ENCODE results near the gene NPPB.

Gene NPPB

DNA sequence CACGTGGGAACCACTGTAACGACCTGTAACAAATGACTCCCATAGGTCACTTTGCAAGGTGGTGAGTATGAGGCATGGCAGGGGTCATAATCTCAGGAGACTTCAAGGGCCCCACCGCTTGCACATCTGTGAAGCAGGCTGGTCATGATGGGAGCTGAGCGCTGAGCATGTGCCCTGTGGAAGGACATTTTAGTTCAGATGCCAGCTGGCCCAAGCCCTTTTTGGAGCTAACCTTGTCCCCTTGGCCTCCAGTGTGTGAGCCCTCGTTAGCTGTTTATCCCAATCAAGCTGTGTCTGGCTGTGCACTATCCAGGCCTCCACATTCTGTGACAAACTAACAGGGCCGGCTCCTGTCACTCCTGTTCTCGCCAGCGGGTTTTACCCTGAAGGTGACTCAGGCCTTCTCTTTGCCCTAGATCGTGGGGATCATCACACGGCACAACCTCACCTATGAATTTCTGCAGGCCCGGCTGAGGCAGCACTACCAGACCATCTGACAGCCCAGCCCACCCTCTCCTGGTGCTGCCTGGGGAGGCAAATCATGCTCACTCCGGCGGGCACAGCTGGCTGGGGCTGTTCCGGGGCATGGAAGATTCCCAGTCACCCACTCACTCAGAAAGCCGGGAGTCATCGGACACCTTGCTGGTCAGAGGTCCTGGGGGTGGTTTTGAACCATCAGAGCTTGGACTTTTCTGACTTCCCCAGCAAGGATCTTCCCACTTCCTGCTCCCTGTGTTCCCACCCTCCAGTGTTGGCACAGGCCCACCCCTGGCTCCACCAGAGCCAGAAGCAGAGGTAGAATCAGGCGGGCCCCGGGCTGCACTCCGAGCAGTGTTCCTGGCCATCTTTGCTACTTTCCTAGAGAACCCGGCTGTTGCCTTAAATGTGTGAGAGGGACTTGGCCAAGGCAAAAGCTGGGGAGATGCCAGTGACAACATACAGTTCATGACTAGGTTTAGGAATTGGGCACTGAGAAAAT, 18.7 kb downstream of the NPPB start:
- no peaks in the 10 kb centered on the region for H3K4me1 ChIP-seq (ENCODE audit: insufficient read depth, low read length)
- no peak overlapping the region for H3K4me3 ChIP-seq (ENCODE audit: low read length)
- no peak overlapping the region for H3K9ac ChIP-seq (ENCODE audit: low read depth, low read length)
- H3K36me3 ChIP-seq (ENCODE audit: insufficient read depth, low read length), result peaks cover 93% of the 10 kb centered on the region
- no peaks in the 10 kb centered on the region for H3K27me3 ChIP-seq (ENCODE audit: insufficient read depth, low read length)
- 95% methylated on average over 20 of the region's 20 CpGs for WGBS
- H3K9me3 ChIP-seq (ENCODE audit: insufficient read depth, low read depth, low read length), result no peaks in the 10 kb centered on the region
- no peak overlapping the region for H3K27ac ChIP-seq (ENCODE audit: low read depth, low read length)

DNA sequence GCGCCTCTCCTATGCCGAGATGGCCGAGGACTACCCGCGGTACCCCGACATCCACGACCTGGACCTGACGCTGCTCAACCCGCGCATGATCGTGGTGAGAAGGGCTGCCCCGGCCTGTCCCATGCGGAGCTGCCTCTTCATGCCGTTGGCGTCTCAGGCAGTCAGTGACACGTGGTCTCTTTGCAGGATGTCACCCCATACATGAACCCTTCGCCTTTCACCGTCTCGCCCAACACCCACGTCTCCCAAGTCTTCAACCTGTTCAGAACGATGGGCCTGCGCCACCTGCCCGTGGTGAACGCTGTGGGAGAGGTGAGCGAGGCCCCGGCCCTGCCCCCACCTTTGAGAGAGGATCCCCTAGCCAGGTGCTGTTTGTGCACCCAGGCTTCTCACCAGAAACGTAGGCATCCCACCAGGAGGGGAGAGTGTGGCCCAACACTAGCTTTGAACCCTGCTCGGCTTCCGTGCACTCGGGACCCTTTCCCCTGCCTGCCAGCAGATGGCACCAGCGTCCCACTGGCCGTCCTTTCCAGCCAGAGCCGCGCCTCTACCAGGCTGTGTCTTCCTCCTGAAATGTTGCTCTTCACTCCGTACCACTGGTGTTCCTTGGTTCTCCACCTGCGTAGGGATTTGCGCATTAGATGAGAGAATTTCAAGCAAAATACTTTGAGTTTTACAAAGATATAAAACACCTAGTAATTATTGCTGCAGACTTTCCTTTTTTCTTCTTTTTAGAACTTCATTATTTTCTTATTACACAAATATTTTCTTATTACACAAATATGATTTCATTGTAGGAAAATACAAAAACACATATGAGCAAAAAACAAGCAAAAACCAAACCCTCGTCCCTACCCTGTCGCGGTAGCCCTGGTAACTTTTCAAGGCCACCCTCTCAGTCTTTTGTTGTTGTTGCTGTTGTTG, 20.1 kb downstream of the NPPB start:
- Histone ChIP-seq H3K4me3 (ENCODE audit: low read length) (no peak overlapping the region), H3K36me3 (ENCODE audit: insufficient read depth, low read length) (peaks cover 93% of the 10 kb centered on the region), H3K4me1 (ENCODE audit: insufficient read depth, low read length) (no peaks in the 10 kb centered on the region), H3K9me3 (ENCODE audit: insufficient read depth, low read depth, low read length) (no peaks in the 10 kb centered on the region), H3K9ac (ENCODE audit: low read depth, low read length) (no peak overlapping the region), H3K27me3 (ENCODE audit: insufficient read depth, low read length) (no peaks in the 10 kb centered on the region), H3K27ac (ENCODE audit: low read depth, low read length) (no peak overlapping the region)
- 77% methylated on average over 40 of the region's 40 CpGs for WGBS

DNA sequence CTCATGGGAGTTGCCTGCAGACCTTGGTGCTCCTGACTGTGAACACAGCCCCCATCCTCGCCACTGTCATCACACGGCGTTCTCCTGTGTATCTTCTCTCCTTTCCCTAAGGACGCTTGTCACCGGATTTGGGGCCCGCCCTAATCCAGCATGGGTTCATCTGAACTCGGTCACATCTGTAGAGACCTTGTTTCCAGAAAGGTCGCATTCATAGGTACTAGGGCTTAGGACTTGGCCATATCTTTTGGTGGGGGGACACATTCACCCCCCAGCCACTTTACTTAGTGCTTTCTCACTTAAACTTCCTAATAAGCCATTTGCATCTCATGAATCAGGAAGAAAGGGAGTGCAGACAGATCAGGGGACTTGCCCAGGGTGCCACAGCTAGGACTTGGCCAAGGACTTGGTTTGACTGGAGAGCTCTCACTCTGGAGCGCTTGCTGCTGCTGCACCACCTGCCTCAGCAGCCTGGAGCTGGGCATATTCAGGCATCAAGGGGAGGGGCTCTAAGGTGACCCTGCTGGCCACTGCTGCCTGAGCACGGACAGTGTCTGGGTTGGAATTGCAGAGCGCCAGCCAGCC, 20.9 kb downstream of the NPPB start:
- no peak overlapping the region for H3K9ac ChIP-seq (ENCODE audit: low read depth, low read length)
- WGBS, result 95% methylated on average over 11 of the region's 11 CpGs
- no peaks in the 10 kb centered on the region for H3K27me3 ChIP-seq (ENCODE audit: insufficient read depth, low read length)
- H3K36me3 ChIP-seq (ENCODE audit: insufficient read depth, low read length), result peaks cover 99% of the 10 kb centered on the region
- no peaks in the 10 kb centered on the region for H3K4me1 ChIP-seq (ENCODE audit: insufficient read depth, low read length)
- H3K9me3 ChIP-seq (ENCODE audit: insufficient read depth, low read depth, low read length), result no peaks in the 10 kb centered on the region
- H3K27ac ChIP-seq (ENCODE audit: low read depth, low read length), result no peak overlapping the region
- H3K4me3 ChIP-seq (ENCODE audit: low read length), result no peak overlapping the region

DNA sequence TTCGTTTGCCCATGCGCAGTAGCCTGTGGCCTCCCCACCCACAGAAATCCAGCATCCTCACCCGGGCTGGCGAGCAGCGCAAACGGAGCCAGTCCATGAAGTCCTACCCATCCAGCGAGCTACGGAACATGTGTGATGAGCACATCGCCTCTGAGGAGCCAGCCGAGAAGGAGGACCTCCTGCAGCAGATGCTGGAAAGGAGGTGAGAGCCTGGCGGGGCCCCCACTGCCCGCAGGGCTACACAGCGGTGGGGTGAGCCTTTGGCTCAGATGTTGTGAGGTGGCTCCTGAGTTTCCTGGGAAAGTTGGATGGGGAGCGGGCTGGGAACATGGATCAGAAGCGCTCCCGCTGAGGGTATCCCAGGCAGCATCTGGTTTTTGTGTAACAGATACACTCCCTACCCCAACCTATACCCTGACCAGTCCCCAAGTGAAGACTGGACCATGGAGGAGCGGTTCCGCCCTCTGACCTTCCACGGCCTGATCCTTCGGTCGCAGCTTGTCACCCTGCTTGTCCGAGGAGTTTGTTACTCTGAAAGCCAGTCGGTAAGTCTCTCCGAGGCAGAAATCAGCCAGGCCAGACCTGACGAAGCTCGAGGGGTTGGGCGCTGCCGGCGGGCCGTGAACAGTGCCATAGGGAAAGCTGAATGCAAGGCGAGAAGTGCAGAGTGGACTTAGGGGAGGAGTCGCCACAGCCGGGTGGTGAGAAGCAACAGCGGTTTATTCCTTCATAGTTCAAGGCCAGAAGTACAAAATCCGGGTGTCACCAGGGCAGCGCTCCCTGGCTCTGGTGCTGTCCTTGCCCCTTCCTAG, 21.6 kb downstream of the NPPB start:
- WGBS, result 95% methylated on average over 36 of the region's 36 CpGs
- no peaks in the 10 kb centered on the region for H3K9me3 ChIP-seq (ENCODE audit: insufficient read depth, low read depth, low read length)
- H3K27me3 ChIP-seq (ENCODE audit: insufficient read depth, low read length), result no peaks in the 10 kb centered on the region
- peaks cover 99% of the 10 kb centered on the region for H3K36me3 ChIP-seq (ENCODE audit: insufficient read depth, low read length)
- no peak overlapping the region for H3K4me3 ChIP-seq (ENCODE audit: low read length)
- no peak overlapping the region for H3K27ac ChIP-seq (ENCODE audit: low read depth, low read length)
- H3K4me1 ChIP-seq (ENCODE audit: insufficient read depth, low read length), result no peaks in the 10 kb centered on the region
- H3K9ac ChIP-seq (ENCODE audit: low read depth, low read length), result no peak overlapping the region

DNA sequence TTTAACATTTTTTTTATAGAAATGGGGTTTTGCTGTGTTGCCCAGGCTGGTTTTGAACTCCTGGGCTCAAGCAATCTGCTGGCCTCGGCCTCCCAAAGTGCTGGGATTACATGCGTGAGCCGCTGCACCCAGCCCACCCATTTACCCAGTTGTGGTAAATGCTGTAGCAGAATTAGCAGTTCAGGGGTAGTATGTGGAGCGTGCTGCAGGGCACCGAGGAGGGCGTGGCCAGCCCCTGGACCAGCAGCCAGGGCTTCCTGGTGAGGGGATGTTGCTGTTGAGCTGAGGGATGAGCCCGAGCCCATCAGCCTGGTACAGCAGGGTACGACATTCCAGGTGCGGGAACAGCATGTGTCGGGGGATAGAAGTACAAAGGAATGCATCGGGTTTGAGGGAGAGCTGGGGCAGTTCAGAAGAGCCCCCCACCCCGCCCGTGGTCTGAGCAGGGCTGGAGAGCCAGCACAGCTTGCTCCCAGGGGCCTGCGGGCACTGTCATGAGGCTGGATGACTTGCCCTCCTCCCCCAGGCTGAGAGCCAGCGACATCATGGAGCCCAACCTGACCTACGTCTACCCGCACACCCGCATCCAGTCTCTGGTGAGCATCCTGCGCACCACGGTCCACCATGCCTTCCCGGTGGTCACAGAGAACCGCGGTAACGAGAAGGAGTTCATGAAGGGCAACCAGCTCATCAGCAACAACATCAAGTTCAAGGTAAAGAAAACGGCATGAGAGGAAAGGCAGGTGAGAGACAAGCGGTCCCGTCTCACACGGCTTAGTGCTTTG, 23.1 kb downstream of the NPPB start:
- Histone ChIP-seq H3K4me1 (ENCODE audit: insufficient read depth, low read length) (no peaks in the 10 kb centered on the region), H3K27me3 (ENCODE audit: insufficient read depth, low read length) (no peaks in the 10 kb centered on the region), H3K9ac (ENCODE audit: low read depth, low read length) (no peak overlapping the region), H3K36me3 (ENCODE audit: insufficient read depth, low read length) (peaks cover 97% of the 10 kb centered on the region), H3K27ac (ENCODE audit: low read depth, low read length) (no peak overlapping the region), H3K4me3 (ENCODE audit: low read length) (no peak overlapping the region), H3K9me3 (ENCODE audit: insufficient read depth, low read depth, low read length) (no peaks in the 10 kb centered on the region)
- 96% methylated on average over 28 of the region's 28 CpGs for WGBS

- H3K9me3 ChIP-seq (ENCODE audit: insufficient read depth, low read depth, low read length), result no peaks in the 10 kb centered on the region
- no peak overlapping the region for H3K27ac ChIP-seq (ENCODE audit: low read depth, low read length)
- H3K36me3 ChIP-seq (ENCODE audit: insufficient read depth, low read length), result peaks cover 97% of the 10 kb centered on the region
- H3K4me1 ChIP-seq (ENCODE audit: insufficient read depth, low read length), result no peaks in the 10 kb centered on the region
- H3K27me3 ChIP-seq (ENCODE audit: insufficient read depth, low read length), result no peaks in the 10 kb centered on the region
- H3K4me3 ChIP-seq (ENCODE audit: low read length), result no peak overlapping the region
- 96% methylated on average over 13 of the region's 13 CpGs for WGBS
- no peak overlapping the region for H3K9ac ChIP-seq (ENCODE audit: low read depth, low read length)
Measured at GRCh38 chr1:11833900-11834299, 24.8 kb downstream of the NPPB start.

DNA sequence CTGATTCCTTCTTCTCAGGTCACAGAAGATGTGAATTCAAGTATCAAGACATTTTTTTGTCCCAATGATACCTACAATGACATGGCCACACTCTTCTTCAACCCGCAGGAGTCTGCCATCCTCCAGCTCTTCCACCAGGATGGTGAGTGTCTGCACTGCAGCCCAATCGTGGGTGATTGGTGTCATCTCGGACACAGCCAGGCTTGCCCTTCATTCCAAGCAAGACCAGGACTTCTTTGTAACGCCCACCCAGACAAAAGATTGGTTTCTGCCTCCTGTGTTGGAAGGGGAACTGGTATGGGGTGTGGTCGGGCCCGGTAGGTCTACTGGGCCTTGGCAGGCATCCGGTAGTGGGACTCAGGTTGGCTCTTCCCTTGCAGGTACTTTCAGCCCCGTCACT, 25.2 kb downstream of the NPPB start:
- WGBS, result 97% methylated on average over 8 of the region's 8 CpGs
- Histone ChIP-seq H3K4me3 (ENCODE audit: low read length) (no peak overlapping the region), H3K9me3 (ENCODE audit: insufficient read depth, low read depth, low read length) (no peaks in the 10 kb centered on the region), H3K27me3 (ENCODE audit: insufficient read depth, low read length) (no peaks in the 10 kb centered on the region), H3K36me3 (ENCODE audit: insufficient read depth, low read length) (peaks cover 98% of the 10 kb centered on the region), H3K4me1 (ENCODE audit: insufficient read depth, low read length) (no peaks in the 10 kb centered on the region), H3K27ac (ENCODE audit: low read depth, low read length) (no peak overlapping the region), H3K9ac (ENCODE audit: low read depth, low read length) (no peak overlapping the region)

DNA sequence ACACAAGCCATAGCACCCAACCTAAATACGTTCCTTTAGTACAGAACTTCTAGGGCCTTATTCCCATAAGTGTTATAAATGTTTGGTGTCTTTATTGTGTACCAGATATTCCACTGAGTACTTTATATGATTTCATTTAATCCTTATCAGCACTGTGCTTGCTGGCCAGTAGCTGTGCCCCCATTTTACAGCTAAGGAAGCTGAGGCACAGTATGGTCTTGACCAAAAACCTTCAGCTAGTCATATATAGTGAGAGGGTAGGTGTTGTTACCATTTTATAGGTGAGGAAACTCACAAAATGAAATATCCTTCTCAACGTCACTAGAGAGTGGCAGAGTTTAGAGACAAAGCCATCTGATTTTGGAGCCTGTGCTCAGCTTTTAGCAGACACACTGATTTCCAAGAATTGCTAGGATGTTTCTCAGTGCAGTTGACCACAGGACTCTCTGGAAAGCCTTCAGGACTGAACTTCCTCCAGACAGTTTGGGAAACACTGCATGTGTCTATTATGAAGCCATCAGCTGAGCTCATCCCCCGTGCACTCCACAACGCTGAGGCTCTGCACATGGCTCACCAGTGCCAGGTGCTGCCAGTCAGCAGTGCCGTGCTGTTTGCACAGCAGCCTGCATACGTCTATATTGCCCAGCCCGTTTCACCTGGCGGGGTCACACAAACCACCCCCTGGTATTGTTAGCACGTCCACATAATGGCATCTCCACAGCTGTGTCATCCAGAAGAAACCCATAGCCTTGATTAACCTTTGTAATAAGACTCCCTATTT, 26.6 kb downstream of the NPPB start:
- Histone ChIP-seq H3K9ac (ENCODE audit: low read depth, low read length) (no peak overlapping the region), H3K27me3 (ENCODE audit: insufficient read depth, low read length) (no peaks in the 10 kb centered on the region), H3K27ac (ENCODE audit: low read depth, low read length) (no peak overlapping the region), H3K36me3 (ENCODE audit: insufficient read depth, low read length) (peaks cover 97% of the 10 kb centered on the region), H3K4me3 (ENCODE audit: low read length) (no peak overlapping the region), H3K4me1 (ENCODE audit: insufficient read depth, low read length) (no peaks in the 10 kb centered on the region), H3K9me3 (ENCODE audit: insufficient read depth, low read depth, low read length) (no peaks in the 10 kb centered on the region)
- 92% methylated on average over 8 of the region's 9 CpGs for WGBS

DNA sequence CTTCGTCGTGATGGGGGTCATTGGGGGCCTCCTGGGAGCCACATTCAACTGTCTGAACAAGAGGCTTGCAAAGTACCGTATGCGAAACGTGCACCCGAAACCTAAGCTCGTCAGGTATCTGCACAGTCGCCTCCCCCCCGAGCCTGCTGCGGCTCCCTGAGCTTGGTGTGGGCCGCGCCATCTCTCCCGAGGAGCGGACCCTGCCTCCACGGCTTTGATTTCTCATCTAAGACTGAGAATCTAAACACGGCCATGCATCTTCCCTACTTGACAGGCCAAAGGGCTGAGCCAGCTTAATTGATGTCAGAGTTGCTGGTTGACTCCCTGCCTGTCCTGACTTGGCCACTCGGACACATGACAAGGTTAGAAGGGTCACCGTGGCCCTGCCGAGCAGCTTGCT, 30.2 kb downstream of the NPPB start:
- H3K4me1 ChIP-seq (ENCODE audit: insufficient read depth, low read length), result no peaks in the 10 kb centered on the region
- peaks cover 95% of the 10 kb centered on the region for H3K36me3 ChIP-seq (ENCODE audit: insufficient read depth, low read length)
- no peak overlapping the region for H3K4me3 ChIP-seq (ENCODE audit: low read length)
- 96% methylated on average over 19 of the region's 19 CpGs for WGBS
- H3K9ac ChIP-seq (ENCODE audit: low read depth, low read length), result no peak overlapping the region
- no peak overlapping the region for H3K27ac ChIP-seq (ENCODE audit: low read depth, low read length)
- no peaks in the 10 kb centered on the region for H3K9me3 ChIP-seq (ENCODE audit: insufficient read depth, low read depth, low read length)
- H3K27me3 ChIP-seq (ENCODE audit: insufficient read depth, low read length), result no peaks in the 10 kb centered on the region

All from HUES64 (cell line).